ENCODE measurements around the gene LRRC28. TPM values are rescaled to one million over a fixed set of nuclear protein-coding genes. Genes with fewer than 3 reads are reported as not detected.
"Not testable (repeated sequence)": the region's sequence is repeated elsewhere in the genome, so short reads cannot be mapped to it uniquely, and the experiment has no call there.

Gene LRRC28
- total RNA-seq, result 10 to 100 TPM; 18.5 to 26.0 TPM

DNA sequence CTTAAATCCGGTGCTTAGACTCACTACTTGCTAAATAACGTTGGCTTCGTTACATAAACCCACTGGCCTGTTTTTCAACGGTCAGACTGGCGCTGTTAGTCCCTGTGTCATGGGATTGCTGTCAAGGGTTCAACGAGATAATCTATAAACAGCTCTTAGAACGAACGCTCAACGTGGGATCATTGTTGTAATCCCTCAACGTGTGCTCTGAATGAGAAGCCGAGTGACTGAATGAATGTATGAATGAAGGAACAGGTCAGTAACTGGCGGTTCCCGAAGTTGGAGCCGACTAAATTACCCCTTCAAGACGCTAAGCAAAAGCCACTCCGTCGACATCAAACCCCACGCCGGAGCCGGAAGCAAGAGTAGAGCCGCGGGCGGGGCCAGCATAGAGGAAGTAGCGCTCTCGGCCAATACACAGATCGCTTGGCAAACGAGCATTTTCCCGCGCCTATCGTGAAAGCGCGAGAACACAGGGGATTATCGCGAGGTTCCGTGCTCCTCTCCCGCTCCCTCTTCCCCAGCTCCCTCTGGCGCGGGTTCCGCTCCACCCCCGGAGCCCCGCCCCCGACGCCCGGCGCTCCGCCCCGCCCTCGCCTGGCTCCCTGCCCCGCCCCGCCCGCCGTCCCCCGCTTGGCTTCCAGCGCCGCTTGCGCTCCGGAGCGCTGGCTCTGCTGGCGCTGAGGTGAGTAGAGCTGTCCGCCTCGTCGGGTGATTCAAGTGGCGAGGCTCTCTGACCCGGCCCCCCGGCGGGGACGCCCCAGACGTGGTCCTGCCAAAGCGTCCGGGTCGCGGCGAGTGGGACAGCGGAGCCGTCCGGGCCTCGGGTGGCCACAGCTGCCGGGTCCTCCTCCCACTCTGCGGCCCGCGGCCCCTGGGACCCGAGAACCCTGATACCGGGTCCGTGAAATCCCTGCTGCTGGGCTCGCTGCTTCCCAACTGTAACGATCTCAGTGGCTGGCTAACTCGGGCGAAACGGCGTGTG lies at the start of gene LRRC28:
Gene LRRC28 (plus strand): TSS at position 625 of the 985 bp plus-strand sequence. CDS start 4,477 bp downstream, outside the sequence.
- Mint-ChIP-seq H3K27ac (peak within 1 kb of the TSS; percentile 83), H3K4me3 (peak within 1 kb of the TSS; percentile 90), H3K36me3 (ENCODE audit: low read depth) (peaks cover 6% of the 10 kb centered on the region), H3K4me1 (peaks cover 17% of the 10 kb centered on the region), H3K27me3 (no peaks in the 10 kb centered on the region), H3K9me3 (no peaks in the 10 kb centered on the region)
- peak; percentile 97 for ATAC-seq (replicated peaks)

- H3K4me1 Mint-ChIP-seq, result no peaks in the 10 kb centered on the region
- peaks cover 4% of the 10 kb centered on the region for H3K27me3 Mint-ChIP-seq
- ATAC-seq (replicated peaks), result no peak
These were observed 49.1 kb upstream of the LRRC28 start for GRCh38 chr15:99202176-99202552.

DNA sequence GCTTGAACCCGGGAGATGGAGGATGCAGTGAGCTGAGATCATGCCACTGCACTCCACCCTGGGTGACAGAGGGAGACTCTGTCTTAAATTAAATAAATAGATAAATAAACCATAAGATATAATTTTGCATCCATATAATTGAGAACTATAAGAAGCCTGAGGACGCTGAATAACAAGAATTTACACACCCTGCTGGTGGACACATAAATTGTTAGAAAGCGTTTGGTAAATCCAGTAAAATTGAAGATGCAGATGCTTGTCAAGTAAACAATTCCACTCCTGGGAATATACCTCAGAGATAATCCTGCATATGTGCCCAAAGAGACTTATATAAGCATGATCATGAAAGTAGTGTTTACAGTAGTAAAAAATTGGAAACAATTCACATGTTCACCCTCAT lies 43.6 kb upstream of the LRRC28 start:
- ATAC-seq (replicated peaks), result no peak
- Mint-ChIP-seq H3K9me3 (no peaks in the 10 kb centered on the region), H3K27me3 (peaks cover 4% of the 10 kb centered on the region), H3K36me3 (ENCODE audit: low read depth) (no peaks in the 10 kb centered on the region), H3K27ac (no peak overlapping the region), H3K4me1 (no peaks in the 10 kb centered on the region), H3K4me3 (no peak overlapping the region)

More at GRCh38 chr15:99202176-99202552, 49.1 kb upstream of the LRRC28 start:
- Mint-ChIP-seq H3K9me3 (no peaks in the 10 kb centered on the region), H3K27ac (no peak overlapping the region), H3K4me3 (no peak overlapping the region), H3K36me3 (ENCODE audit: low read depth) (no peaks in the 10 kb centered on the region)

GRCh38 chr15:99209326-99209725 lies 42.0 kb upstream of the LRRC28 start:
- Mint-ChIP-seq H3K4me1 (no peaks in the 10 kb centered on the region), H3K4me3 (no peak overlapping the region), H3K27me3 (peaks cover 4% of the 10 kb centered on the region), H3K27ac (no peak overlapping the region), H3K36me3 (ENCODE audit: low read depth) (no peaks in the 10 kb centered on the region), H3K9me3 (no peaks in the 10 kb centered on the region)
- no peak for ATAC-seq (replicated peaks)

- Mint-ChIP-seq H3K9me3 (no peaks in the 10 kb centered on the region), H3K27ac (no peak overlapping the region), H3K36me3 (ENCODE audit: low read depth) (no peaks in the 10 kb centered on the region), H3K4me3 (no peak overlapping the region), H3K4me1 (no peaks in the 10 kb centered on the region), H3K27me3 (peaks cover 4% of the 10 kb centered on the region)
- ATAC-seq (replicated peaks), result no peak
These were observed 40.9 kb upstream of the LRRC28 start for GRCh38 chr15:99210334-99210733.

DNA sequence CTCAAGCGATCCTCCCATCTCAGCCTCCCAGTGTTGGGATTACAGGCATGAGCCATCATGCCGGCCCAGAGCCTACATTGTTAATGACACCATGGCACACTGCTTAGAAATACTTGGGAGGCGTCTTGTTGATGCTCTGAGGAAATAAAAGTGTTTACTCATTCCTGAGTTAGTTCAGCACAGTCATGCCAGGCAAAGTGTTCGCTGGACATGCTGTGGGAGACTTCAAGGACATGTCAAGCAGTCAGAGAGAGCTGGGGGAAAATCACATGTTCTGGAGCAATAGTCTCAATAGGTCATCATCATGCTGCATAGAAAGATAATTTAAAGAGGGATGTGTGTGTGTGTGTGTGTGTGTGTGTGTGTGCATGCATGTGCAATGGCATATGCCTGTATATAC lies 39.4 kb upstream of the LRRC28 start:
- Mint-ChIP-seq H3K27me3 (no peaks in the 10 kb centered on the region), H3K4me3 (no peak overlapping the region), H3K4me1 (no peaks in the 10 kb centered on the region), H3K36me3 (ENCODE audit: low read depth) (no peaks in the 10 kb centered on the region), H3K9me3 (no peaks in the 10 kb centered on the region), H3K27ac (no peak overlapping the region)
- no peak for ATAC-seq (replicated peaks)

- Mint-ChIP-seq H3K4me3 (no peak overlapping the region), H3K27ac (no peak overlapping the region)
- no peak for ATAC-seq (replicated peaks)
These were observed 38.9 kb upstream of the LRRC28 start for GRCh38 chr15:99212406-99212805.

DNA sequence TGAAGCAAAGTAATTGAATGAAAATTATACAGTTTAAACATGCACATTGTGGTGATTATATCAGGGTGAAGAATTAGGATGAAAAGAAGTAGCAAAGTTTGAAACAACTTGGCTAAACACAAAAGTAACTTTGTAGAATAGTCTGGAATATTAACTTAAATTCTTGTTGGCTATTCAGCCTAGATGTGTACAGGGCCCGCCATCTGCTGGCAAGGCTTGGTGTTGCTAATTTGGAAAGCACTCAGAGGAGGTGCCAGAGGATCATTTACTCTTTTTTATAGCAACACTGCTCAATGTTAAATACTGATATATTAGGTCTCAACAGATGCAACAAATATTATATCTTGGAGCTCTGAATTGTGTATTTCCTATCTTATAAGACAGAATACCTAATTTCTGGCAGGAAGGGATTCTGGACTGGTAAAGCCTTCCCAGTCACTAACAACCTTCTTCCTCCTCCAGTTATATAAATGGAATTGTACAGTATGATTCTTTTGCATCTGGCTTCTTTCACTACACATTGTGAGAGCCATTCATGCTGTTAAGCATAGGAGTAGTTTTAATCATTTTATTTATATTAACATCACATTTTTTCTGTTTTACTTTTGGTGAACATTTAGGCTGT lies 38.0 kb upstream of the LRRC28 start:
- Mint-ChIP-seq H3K9me3 (no peaks in the 10 kb centered on the region), H3K36me3 (ENCODE audit: low read depth) (no peaks in the 10 kb centered on the region), H3K4me3 (no peak overlapping the region), H3K4me1 (no peaks in the 10 kb centered on the region), H3K27ac (no peak overlapping the region), H3K27me3 (no peaks in the 10 kb centered on the region)
- peak; percentile 42 for ATAC-seq (replicated peaks)

More at GRCh38 chr15:99212406-99212805, 38.9 kb upstream of the LRRC28 start:
- Mint-ChIP-seq H3K36me3 (ENCODE audit: low read depth) (no peaks in the 10 kb centered on the region), H3K4me1 (no peaks in the 10 kb centered on the region), H3K9me3 (no peaks in the 10 kb centered on the region), H3K27me3 (no peaks in the 10 kb centered on the region)

DNA sequence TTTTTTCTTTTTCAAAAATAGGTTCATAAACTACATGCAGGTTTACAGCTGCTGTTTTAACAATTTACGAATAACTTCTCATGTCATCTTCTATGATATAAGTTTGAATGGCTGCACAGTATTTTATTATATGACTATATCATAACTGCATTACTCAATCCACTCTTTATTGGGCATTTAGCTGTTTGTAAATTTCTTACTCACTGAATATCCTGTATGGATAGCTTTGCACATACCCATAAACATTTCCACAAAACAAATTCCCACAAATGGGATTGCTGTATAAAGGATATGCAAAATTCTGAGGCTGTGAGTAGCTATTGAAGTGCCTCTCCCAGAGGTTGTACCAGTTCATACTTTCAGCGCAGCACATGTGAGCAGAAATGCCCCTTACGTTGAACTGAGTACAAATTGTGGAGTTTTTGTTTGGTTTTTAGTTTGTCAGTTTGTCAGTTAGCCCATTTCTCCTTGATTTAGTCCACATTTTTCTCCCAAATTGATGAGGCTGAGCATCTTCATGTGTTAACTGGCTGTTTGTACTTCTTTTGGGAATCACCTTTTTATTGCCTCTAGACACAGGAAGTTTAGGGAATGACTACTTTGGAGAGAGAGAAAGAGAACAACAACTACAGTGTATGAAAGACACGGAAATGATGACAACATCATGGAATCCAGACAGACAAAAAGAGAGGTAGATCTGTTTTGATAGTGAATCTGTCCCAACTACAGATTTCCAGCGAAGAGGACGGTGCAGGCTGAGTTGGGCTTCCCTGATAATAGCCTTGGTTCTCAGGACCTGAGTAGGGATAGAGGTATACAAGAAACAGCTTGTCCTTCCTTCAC lies 26.7 kb upstream of the LRRC28 start:
- Mint-ChIP-seq H3K9me3 (no peaks in the 10 kb centered on the region), H3K27me3 (no peaks in the 10 kb centered on the region), H3K36me3 (ENCODE audit: low read depth) (no peaks in the 10 kb centered on the region), H3K27ac (no peak overlapping the region), H3K4me3 (no peak overlapping the region), H3K4me1 (no peaks in the 10 kb centered on the region)
- no peak for ATAC-seq (replicated peaks)

DNA sequence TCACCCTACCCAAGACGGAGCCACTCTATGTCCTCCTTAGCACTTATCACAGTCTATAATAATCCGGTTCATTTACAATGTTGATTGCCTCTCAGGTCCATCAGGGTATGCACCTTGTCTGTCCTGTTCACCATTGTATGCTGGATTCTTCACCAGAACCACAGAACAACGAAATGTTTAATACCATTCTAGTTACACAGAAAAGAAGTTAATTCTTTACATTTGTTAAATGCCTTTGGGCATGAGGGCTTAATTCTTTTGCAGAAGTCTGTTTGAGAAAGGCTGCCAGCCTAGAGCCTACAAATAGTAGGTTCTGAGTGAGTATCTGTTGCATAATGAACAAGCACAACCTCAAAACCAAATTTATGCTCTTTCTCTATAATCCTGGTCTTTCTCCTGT lies 24.5 kb upstream of the LRRC28 start:
- Mint-ChIP-seq H3K9me3 (no peaks in the 10 kb centered on the region), H3K36me3 (ENCODE audit: low read depth) (no peaks in the 10 kb centered on the region), H3K27me3 (no peaks in the 10 kb centered on the region), H3K4me3 (no peak overlapping the region), H3K4me1 (no peaks in the 10 kb centered on the region), H3K27ac (no peak overlapping the region)
- ATAC-seq (replicated peaks), result no peak

- H3K4me3 Mint-ChIP-seq, result no peak overlapping the region
- no peak for ATAC-seq (replicated peaks)
- no peaks in the 10 kb centered on the region for H3K36me3 Mint-ChIP-seq (ENCODE audit: low read depth)
- H3K27me3 Mint-ChIP-seq, result no peaks in the 10 kb centered on the region
- H3K27ac Mint-ChIP-seq, result no peak overlapping the region
- no peaks in the 10 kb centered on the region for H3K4me1 Mint-ChIP-seq
- no peaks in the 10 kb centered on the region for H3K9me3 Mint-ChIP-seq
These were observed 23.0 kb upstream of the LRRC28 start for GRCh38 chr15:99228120-99228770.

GRCh38 chr15:99230867-99231266 lies 20.4 kb upstream of the LRRC28 start:
- ATAC-seq (replicated peaks), result no peak
- Mint-ChIP-seq H3K9me3 (no peaks in the 10 kb centered on the region), H3K27ac (no peak overlapping the region), H3K4me1 (no peaks in the 10 kb centered on the region), H3K27me3 (no peaks in the 10 kb centered on the region), H3K36me3 (ENCODE audit: low read depth) (no peaks in the 10 kb centered on the region), H3K4me3 (no peak overlapping the region)

DNA sequence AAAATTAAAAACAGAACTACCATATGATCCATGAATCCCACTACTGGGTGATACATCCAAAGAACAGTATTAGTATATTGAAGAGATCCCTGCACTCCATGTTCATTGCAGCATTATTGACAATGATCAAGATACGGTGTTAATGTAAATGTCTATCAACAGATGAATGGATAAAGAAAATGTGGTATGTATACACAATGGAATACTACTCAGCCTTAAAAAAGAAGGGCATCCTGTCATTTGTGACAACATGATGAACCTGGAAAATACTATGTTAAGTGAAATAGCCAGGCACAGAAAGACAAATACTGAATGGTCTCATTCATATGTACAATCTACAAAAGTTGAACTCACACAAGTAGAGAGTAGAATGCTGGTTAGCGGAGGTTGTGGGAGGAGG lies 18.5 kb upstream of the LRRC28 start:
- Mint-ChIP-seq H3K27me3 (peaks cover 7% of the 10 kb centered on the region), H3K9me3 (no peaks in the 10 kb centered on the region), H3K4me3 (no peak overlapping the region), H3K27ac (no peak overlapping the region), H3K4me1 (no peaks in the 10 kb centered on the region), H3K36me3 (ENCODE audit: low read depth) (no peaks in the 10 kb centered on the region)
- no peak for ATAC-seq (replicated peaks)

DNA sequence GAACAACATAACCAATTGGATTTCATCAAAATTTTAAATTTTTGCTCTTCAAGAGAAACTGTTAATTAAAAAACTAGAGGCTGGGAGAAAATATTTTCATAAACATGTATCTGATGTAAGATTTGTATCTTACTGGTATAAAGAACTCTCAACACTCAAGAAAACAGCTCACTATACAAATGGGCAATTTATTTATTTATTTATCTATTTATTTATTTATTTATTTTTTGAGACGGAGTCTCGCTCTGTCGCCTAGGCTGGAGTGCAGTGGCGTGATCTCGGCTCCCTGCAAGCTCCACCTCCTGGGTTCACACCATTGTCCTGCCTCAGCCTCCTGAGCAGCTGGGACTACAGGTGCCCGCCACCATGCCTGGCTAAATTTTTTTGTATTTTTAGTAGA lies 17.1 kb upstream of the LRRC28 start:
- not testable (repeated sequence) for H3K9me3 Mint-ChIP-seq, H3K27ac Mint-ChIP-seq

More for the DNA sequence above, 17.1 kb upstream of the LRRC28 start:
- not testable (repeated sequence) for H3K4me1 Mint-ChIP-seq; H3K4me3 Mint-ChIP-seq; ATAC-seq (replicated peaks); H3K27me3 Mint-ChIP-seq; H3K36me3 Mint-ChIP-seq (ENCODE audit: low read depth)
